HG02571 (cell line): ENCODE data around the gene SHANK2.

Experiments
- ATAC-seq: cut with Tn5 transposase; IDR thresholded peaks from one replicate; pipeline ENCODE4 v1.9.1; 2021; ENCODE audit warnings: mild to moderate bottlenecking, moderate library complexity; ENCODE audit not compliant: unreplicated experiment

SHANK2 gene

DNA sequence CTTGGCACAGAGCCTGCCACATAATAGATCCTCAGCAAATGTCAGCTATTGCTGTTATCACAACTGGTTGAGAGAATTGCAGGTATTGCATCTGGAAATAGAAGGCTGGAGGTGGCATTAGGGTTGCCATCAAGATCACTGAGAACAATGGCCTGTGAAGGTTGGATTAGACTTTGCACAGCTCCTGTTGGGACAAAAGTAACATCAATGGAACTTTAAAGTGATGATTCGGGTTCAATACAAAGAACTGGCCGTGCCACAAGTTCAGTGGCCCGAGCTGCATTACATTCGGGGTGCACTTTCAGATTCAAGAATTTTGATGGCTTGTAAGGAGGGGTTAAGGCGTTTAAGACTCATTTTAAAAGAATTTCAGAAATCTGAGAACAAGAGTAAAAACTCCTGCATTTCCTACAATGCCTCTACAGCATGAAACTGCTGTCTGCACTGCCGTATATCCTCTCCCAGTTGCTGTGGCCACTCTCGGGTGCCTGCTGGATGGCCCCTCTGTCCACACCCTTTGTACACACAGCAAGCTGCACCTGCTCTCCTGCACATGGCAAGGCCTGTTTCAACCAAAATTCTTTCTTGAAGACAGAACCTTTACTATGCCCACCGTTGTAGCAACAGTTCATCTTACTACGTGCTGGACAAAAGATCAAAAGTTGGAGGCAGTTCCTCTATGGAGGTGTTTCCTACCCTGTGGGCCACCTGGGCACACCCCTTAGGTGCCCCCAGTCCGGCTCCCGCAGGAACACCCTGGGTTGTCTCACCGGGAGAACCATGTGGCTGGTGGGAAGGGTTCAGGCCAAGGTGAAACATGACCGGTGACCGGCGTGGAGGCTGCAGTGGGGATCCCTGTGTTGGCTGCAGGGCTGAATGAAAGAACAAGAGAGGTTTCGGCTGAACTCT, 17.5 kb upstream of the SHANK2 start:
- ATAC-seq: no peak

DNA sequence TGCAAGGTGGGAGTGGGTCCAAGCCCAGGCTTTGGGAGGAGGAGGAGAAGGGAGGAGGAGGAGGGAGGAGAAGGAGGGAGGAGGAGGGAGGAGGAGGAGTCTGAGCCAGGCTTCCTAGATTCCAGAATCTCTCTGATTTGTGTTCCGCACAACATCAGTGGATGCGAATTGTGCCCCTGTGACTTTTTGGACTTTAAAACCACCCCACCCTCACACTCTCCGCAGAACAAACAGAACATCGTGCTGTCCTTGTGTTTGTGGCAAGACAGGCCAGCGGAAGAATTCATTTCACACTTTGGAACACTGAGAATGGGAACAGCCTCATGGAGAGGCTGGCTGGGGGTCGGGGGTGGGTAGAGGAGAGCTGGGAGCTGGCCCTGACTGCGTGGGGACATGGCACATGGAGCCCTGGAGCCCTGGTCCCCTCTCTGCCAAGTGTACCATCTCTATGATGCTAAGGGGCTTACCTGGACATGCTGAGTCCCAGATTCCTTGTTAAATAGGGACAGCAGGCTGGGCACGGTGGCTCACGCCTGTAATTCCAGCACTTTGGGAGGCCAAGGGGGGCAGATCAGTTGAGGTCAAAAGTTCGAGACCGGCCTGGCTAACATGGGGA, 16.4 kb upstream of the SHANK2 start:
- ATAC-seq: no peak

DNA sequence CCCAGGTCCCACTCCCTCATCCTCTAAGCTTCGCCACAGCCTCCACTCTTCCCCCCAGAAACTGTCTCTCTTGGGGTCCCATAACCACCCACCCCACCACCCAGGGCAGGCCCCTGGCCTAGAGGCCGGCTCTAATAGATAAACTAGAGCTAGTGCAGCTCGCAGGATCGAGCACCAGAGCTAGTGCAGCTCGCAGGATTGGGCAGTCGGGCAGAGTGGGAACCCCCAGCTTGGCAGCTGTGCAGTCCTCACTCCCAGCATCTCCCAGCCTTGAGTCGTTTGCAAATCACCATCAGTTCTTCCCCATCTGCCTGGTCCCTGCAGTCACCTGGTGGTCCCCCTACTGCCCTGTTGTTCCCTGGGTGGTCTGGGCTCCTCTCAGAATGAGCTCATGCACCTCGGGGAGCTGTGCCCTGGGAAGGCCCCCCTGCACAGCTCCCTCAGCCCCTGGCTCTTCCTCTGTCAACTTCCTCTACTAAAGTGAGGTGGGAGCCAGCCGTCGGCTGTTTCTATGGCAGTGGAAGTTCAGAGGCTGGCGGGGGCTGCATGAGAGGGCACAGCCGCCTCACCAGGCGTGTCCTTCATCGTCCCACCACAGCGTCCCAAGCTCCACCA, 15.5 kb upstream of the SHANK2 start:
- no peak for ATAC-seq

DNA sequence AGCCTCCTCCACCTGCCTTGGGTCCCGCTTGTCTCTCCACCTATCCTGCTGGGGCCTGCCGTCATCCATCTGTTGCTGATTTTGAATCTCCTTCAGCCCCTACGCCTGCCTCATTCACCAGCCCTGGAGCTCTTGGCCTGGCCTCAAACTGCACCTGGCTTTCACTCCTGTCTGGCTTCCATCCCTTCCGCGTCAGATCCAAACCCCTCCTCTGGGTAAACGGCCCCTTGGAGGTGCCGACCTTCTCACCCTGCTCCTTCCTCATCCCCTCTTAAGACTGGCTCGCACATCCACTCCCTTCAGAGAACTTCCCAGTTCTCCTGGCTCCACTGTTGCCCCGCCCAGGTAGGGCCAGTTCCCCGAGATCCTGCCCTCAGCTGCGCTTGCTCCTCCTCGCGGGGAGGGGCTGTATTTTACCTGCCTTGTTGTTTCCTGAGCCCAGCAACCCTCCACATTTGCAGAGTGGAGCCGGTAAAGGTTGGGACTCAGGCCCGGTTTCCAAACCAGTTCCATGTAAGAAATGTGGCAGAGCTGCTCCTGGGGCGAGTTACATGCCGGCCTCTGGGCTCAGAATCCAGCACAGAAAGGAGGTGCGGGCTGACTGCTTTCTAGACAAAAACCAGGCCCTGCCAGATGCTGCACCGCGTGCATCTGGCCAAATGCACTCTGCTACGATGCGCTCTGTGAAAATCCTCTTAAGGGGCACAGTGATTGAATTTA, 13.9 kb upstream of the SHANK2 start:
- no peak for ATAC-seq

DNA sequence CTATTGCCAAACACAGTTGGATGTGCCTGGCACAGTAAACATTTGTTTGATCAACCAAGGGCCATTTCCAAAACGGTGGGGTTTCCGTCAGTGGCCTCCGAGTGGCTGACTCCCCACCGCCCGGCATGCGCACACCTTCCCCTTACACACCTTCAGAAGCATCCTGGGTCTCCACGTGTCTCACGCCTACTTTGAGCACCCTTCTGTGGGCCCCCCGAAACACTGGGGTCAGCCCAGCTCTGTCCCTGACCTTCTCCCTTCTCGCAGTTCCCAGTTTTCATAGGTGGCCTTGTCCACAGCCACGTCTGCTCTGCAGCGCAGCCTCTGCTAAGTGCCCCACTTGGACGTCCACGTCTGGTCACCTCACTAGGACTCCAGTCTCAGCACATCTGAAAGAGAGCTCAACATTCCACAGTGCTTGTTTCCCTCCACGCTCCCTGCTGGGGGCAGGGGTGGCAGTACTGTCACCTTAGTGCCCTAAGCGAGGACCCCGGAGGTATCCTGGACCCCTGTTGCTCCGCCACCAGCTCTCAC, 13.2 kb upstream of the SHANK2 start:
- ATAC-seq: no peak

DNA sequence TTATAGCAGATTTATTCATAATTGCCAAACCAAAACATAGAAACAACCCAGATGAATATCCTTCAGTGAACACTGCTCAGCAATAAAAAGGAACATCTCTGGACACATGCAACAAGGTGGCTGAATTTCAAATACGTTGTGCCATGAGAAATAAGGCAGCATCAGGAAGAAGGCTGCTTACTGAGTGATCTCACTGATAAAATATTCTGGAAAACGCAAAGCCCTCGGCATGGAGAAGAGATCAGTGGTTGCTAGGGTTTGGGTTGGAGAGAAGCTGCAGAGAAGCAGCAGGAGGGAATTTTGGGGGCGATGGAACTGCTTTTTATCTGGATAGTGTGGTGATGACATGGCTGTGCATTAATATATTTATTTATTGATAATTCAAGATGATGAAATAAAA, 11.0 kb upstream of the SHANK2 start:
- ATAC-seq: no peak

DNA sequence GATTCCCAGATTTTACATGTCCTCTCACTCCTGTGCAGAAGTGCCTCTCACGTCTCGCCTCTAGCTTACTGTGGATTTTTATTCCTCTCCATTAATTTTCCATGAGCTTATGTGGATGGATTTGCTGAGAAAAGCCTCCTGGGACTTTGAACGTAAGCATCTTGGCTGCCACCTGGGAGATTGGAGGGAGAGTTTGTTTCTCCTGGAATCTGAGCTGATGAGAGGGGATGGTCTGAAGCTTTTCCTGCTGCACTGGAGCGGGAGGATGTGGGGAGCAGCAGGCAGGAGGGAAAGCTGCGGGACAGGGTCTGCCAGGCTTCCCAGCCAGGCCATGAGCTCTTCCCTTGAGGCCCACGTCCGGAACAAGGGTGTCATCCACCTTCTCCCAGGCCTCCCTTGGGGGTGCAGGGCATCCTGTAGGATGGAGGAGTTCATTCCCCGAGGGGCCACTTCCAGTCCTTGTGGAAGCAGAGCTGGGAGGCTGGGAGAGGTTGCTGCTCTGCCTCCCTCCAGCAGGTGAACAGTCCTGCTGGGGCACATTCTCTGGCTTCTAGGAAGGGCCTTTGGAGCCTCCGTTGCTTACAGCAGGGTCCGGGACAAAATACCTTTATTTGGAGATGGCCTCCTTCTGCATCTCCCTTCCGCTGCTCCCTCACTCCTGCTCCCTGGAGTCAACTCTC, 3.6 kb upstream of the SHANK2 start:
- ATAC-seq: no peak

DNA sequence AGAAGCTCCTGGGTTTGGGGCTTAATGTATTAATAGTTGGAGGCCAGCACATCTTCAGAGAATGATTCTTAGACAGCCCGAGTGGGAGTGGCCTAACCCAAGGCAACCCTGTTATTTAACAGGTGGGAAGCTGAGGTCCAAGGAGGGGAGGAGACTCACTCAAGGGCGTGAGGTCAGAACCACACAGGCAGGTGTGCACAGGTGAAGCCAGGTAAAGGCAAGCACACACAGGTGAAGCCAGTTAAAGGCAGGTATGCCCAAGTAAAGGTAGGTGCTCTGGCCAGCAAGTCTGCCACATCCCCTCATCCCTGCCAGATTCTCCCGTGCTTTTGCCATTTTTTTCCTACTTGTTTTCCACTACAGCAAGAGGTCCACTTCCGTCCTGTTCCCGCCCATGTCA, 2.9 kb upstream of the SHANK2 start:
- no peak for ATAC-seq

DNA sequence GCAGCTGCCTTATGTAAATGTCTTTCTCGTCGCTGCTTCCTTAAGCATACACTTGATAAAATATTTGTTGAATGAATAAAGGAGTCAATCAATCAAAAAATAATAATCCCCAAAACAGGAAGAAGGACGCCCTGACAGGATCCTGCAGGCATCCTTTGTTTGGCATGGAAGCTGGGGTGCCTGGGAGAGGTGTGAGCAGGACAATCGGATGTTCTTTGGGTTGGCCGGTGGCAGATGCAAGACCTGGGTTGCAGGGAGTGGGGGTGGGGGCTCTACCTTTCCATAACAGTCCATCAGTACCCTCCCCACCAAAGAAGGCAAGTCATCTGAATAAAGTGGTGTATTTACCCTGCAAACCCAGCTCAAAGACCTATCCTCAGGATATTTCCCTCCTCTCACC, 1.4 kb upstream of the SHANK2 start:
- no peak for ATAC-seq

DNA sequence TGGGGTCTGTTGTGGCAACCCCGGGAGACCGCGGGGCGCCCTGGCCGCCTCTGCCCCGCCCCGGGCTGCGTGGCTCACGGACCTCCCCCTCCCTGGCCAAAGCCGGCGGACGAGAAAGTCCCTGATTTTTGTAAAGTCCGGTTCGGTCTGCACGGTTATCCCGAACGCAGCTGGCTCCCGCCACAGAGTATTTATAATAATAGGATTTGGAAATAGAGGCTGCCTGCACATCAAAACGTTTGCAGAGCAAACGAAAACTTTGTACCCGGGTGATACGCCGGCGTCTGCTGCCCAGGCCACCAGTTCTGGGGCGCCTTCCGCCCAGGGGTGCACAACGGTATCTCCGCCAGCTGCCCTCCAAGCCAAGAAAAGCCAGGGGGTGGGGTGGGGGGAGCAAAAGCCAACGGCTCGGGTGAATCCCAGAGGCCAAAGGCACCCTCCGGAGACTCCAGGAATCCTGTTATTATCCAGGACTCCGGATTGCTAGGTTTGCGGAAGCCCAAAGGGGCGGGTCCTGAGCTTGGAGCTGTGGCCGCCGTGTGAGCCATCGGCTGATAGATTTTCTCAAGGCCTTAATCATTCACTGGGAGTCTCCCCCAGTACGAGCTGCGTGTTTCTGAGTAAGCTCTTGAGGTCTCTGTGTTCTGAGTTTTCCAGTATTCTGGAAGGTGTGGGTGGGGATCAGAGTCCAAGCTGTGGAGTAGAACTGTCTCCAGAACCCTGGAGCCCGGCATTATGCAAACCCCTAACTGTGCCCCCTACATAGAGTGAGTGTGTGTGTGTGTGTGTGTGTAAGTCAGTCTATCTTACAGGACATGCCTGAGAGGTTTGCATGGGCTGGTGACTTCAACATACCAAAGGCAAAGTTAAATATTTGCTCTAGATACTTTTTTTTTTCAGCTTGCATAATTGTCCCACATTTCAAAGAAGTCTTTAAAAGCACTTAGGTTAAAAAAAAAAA, 673 bp upstream of the SHANK2 start:
- no peak for ATAC-seq

DNA sequence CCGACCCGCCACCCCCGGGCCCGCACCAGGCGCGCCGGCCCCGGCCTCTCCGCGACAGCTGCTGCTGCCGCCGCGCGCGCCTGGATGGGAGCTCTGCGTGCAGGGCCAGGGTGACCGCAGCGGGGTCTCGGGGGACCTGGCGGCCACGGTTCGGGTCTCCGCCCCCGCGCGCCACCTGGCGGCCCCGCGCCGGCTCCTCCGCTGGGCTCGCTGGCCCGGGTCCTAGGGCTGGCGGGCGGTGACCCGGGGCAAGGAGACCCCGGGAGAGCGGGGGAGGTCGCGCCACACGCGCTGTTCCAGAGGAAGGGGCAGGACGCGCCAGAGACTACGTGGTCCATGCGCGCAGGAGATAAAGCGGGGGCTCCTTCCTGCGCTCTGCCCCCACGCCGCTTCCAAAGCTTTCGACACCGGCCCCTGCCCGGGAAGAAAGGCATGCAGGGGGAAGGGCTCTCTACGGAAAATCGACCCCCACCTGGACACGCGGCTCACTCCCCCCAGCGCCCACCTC, 562 bp downstream of the SHANK2 start:
- no peak for ATAC-seq

DNA sequence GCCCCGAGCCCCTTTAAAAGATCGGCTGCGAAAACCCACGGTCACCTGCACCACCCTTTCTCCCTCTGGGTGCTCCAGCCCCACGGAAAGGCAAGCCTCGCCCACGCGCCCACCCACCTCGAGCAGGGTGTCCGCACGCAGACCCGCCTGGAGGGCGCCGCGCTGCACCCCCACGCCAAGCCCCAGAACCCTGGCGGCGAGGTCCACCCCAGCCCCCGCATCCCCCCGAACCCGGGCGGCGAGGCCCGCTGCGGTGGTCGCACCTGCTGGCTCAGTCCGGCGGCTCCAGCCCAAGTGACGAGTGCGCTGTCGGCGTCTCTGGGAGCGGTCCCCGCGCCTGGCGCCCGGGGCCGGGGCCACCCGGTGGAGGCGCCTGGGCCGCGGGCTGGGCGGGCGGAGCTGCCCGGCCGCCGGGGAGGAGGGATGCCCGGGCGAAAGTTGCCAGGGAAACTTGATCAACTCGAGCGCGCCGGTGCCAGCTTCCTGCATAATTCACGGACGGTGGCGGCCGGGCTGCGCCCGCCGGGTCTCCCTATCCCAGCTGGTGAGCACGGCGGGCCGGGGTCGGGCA, 1.1 kb downstream of the SHANK2 start:
- ATAC-seq: no peak

DNA sequence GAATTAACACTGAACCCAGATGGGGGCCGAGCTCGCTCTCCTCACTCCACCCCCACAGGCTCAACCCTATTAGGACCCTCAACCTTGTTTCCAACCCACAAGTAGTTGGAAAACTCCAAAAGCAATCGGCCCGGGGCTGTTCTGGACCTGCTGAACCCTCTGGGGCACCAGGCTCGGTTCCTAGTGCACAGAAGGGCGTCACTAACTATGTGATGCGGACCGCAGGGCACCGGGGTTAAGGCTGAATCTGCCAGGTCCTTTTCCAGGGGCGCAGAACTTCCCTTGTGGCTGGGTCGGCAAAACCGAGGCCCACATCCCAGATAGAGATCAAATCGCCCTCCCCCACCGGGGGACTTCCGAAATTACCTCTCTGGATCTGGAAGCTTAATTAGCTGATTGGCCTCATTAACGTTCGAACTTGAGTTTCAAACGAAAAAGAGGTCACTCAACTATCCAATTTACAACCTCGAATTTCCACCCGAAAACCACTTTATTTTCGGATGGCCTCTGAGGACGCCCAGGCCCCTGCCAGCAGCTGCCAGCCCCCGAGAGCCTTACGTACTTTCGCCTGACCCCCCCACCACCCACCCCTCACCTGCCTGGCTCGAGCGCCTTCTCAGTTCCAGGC, 1.7 kb downstream of the SHANK2 start:
- ATAC-seq: no peak

DNA sequence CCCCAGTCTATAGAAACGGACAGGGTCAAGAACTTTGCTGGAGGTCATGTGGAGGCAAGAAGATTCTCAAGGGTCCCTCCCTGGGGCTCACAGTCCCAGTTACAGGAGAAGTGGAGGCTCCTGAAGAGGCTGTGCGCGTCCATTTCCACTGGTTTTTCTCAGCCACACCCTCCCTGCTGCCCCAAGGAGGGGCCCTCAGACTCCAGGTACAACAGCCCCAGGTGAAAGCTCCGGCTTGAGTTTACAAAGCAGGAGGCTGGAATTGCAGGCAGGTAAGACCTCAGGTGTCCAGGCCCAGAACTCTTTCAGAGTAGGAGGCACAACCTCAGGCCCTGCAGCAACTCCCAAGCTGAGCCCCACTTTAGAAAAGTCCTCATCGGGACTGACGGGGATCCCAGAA, 3.1 kb downstream of the SHANK2 start:
- no peak for ATAC-seq

DNA sequence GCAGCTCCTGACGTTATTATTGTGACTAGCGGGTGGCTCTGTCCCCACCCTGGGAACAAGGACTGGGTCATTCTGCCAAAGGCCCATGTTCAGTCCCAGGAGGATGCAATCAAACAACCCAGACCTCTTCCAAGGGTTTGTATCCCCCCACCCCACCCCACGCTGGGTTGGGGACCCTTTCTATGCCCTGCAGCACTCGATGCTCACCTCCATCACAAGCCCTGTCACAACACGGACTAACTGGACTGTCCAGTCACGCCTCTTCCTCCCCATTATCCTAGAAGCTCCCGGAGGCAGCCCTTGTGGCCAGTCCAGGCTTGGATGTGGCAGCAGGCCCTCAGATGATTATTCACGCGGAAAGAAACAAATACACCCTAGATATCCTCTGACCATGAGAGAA, 3.7 kb downstream of the SHANK2 start:
- ATAC-seq: no peak

DNA sequence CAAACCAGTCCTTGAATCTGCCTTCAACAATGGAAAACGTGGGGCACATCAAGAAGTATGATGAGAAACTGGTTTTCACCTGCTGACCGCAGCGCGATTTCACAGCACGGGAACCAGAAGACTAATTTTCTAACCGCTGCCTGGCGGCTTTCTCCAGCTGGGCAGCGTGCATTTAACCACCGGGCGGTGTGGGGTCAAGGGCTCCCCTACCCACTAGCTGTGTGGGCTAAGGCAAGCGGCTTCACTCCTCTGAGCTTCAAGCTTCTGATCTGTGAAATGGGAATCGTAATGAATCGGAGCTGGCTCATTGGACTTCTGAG, 4.2 kb downstream of the SHANK2 start:
- ATAC-seq: no peak

DNA sequence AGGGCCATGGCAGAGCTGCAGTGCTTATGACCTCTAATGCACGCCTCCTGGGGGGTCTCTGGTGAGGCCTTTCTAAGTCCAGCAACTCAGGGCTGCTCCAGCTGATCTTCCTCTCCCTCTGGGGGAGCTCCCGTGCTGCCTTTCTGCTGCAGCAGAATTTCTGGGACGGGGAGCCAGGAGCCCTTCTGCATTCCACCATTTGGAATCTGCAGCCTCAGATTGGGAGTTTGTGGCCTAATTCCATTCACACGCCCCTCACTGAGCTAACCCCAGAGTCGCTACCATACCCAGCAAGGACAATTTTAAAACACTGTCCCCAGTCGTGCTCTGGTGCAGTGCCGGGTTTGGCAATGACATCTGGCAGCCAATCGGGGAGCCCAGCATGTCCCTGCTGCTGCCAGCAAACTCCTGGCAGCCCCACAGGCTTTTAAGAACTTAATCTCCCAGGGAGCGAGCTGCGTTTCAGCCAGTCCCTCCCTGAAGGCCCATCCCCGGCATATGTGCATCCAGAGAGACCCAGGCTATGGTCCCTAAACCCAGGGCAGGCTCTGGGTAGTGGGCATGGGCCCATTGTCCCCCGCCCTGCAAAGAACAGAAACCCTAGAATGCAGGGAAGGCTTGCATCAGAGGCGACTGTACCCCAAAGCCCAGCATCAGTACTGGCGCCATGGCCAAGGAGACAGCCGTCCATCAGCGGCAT, 4.7 kb downstream of the SHANK2 start:
- ATAC-seq: no peak

DNA sequence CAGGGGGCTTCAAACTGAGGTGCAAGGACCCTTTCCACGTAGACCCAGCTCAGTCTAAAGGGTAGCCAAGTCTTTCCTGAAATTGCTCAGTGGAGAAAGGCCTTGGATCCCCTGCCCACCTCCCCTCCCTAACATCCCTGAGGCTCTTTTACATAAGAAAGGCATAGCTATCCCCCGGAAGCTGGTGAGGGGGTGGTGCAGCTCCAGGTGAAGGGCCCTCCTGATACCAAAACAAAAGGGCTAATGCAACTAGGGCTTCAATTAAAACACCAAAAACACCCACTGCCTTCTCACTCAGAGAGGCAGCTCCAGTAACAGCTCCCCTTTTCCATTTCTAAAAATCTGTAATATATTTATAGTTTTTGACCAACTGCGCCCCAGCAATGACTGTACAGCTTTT, 5.8 kb downstream of the SHANK2 start:
- no peak for ATAC-seq
